Measurements from ENCODE around the gene TMEM72. TPM values are rescaled to one million over a fixed set of nuclear protein-coding genes. Genes with fewer than 3 reads are reported as not detected.

Gene TMEM72
- total RNA-seq, 1 experiment from 2014 or later = not detected

DNA sequence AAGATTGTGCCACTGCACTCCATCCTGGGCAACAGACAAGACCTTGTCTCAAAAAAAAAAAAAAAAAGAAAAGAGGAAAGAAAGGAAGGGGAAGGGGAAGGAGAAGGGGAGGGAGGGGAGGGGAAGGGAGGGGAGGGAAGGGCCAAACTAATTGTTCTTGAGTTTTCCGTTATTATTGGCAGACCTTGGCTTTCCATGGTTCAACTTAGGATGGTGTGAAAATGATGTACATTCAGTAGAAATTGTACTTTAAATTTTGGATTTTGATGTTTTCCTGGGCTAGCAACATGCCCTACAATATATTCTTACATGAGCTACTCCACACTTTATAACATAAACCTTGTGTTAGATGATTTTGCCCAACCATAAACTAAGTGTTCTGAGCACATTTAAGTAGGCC is 1.2 kb upstream of the TMEM72 start:
- no peak overlapping the region for H3K4me2 ChIP-seq
- H3K9me2 ChIP-seq (ENCODE audit: insufficient read depth) = no peaks in the 10 kb centered on the region
- intact Hi-C loops (cut with micrococcal nuclease; ENCODE audit: unreplicated experiment) = no loop called here
- peaks cover 86% of the 10 kb centered on the region for H3K27me3 ChIP-seq (ENCODE audit: insufficient read depth, low read depth)
- no peak overlapping the region for H3K27ac ChIP-seq
- POLR2A ChIA-PET (ENCODE audit: unreplicated experiment) = no interaction called here
- no peak overlapping the region for H2AFZ ChIP-seq
- CTCF ChIA-PET = no interaction called here
- no peaks in the 10 kb centered on the region for H3F3A ChIP-seq (ENCODE audit: insufficient read depth, low read depth)
- no peaks in the 10 kb centered on the region for H3K36me3 ChIP-seq (ENCODE audit: low read depth)
- no peaks in the 10 kb centered on the region for H3K9me3 ChIP-seq (ENCODE audit: insufficient read depth, low read depth)
- H3K79me2 ChIP-seq (ENCODE audit: low read depth) = no peaks in the 10 kb centered on the region
- H4K20me1 ChIP-seq (ENCODE audit: insufficient read depth) = no peaks in the 10 kb centered on the region
- no peak for TF ChIP-seq EZH2 (IDR thresholded peaks at IDR 0.05; ENCODE audit: low read depth)
- TF ChIP-seq, protein P1, sequence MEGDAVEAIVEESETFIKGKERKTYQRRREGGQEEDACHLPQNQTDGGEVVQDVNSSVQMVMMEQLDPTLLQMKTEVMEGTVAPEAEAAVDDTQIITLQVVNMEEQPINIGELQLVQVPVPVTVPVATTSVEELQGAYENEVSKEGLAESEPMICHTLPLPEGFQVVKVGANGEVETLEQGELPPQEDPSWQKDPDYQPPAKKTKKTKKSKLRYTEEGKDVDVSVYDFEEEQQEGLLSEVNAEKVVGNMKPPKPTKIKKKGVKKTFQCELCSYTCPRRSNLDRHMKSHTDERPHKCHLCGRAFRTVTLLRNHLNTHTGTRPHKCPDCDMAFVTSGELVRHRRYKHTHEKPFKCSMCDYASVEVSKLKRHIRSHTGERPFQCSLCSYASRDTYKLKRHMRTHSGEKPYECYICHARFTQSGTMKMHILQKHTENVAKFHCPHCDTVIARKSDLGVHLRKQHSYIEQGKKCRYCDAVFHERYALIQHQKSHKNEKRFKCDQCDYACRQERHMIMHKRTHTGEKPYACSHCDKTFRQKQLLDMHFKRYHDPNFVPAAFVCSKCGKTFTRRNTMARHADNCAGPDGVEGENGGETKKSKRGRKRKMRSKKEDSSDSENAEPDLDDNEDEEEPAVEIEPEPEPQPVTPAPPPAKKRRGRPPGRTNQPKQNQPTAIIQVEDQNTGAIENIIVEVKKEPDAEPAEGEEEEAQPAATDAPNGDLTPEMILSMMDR (conservative IDR thresholded peaks at IDR 0.05) = no peak
- no TSS peak for BruUV-seq (replicated peaks)
- no peak for DNase-seq
- H3K4me3 ChIP-seq = no peak overlapping the region
- no peaks in the 10 kb centered on the region for H3K4me1 ChIP-seq (replicated peaks; ENCODE audit: insufficient read depth)

DNA sequence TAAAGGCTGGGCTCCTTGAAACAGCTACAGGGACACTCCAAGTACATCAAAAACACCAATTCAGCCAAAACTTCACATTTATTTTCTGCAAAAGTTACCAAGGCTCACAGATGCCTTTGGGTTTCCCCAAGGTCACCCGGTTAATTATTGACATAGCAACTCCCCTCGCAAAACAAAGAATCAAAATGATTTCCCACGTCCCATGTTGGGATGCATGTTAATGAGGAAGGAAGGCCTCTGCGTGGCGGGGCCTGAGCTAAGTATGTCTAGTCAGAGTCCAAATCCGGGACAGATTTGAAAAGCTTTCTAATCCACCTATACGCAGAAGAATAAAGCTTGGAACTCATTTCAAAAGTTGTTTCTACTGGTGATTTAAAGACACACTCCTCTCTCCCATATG is 535 bp upstream of the TMEM72 start:
- no peak for TF ChIP-seq EZH2 (IDR thresholded peaks at IDR 0.05; ENCODE audit: low read depth)
- TF ChIP-seq, protein P1 (conservative IDR thresholded peaks at IDR 0.05) = no peak
- Histone ChIP-seq H3K27me3 (ENCODE audit: insufficient read depth, low read depth) (peaks cover 86% of the 10 kb centered on the region), H3K4me2 (no peak overlapping the region), H3K36me3 (ENCODE audit: low read depth) (no peaks in the 10 kb centered on the region), H3K27ac (no peak overlapping the region), H3K9me2 (ENCODE audit: insufficient read depth) (no peaks in the 10 kb centered on the region), H3K79me2 (ENCODE audit: low read depth) (no peaks in the 10 kb centered on the region), H2AFZ (no peak overlapping the region), H3F3A (ENCODE audit: insufficient read depth, low read depth) (no peaks in the 10 kb centered on the region), H3K4me3 (no peak overlapping the region), H4K20me1 (ENCODE audit: insufficient read depth) (no peaks in the 10 kb centered on the region), H3K4me1 (replicated peaks; ENCODE audit: insufficient read depth) (no peaks in the 10 kb centered on the region), H3K9me3 (ENCODE audit: insufficient read depth, low read depth) (no peaks in the 10 kb centered on the region)
- BruUV-seq (replicated peaks) = no TSS peak
- DNase-seq = no peak
- POLR2A ChIA-PET (ENCODE audit: unreplicated experiment) = no interaction called here
- CTCF ChIA-PET = no interaction called here
- intact Hi-C loops (cut with micrococcal nuclease; ENCODE audit: unreplicated experiment) = no loop called here

DNA sequence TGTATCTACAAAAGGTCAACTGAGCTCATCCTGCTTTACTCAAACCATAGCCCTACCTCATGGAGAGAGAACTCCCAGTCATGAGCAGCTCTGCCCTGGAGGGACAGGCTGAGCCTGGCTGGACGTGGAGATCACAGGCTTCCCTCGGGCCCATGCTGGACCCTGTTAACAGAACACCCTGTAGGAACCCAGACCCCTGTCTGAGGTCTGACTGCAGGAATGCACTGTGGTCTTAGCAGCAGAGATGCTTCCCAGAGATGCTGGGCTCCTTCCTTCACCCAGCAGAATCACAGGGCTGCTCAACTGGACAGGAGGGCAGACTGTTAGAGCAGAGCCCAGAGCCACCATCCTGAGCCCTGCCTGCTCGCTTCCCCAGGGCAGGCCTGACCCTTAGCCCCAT is 814 bp downstream of the TMEM72 start:
- BruUV-seq (replicated peaks) = no TSS peak
- CTCF ChIA-PET = no interaction called here

More for the DNA sequence above, 814 bp downstream of the TMEM72 start:
- peaks cover 85% of the 10 kb centered on the region for H3K27me3 ChIP-seq (ENCODE audit: insufficient read depth, low read depth)
- TF ChIP-seq, protein P1 (conservative IDR thresholded peaks at IDR 0.05) = no peak
- no peaks in the 10 kb centered on the region for H3K36me3 ChIP-seq (ENCODE audit: low read depth)
- no peaks in the 10 kb centered on the region for H3K79me2 ChIP-seq (ENCODE audit: low read depth)
- POLR2A ChIA-PET (ENCODE audit: unreplicated experiment) = no interaction called here
- no peak overlapping the region for H3K4me3 ChIP-seq
- intact Hi-C loops (cut with micrococcal nuclease; ENCODE audit: unreplicated experiment) = no loop called here
- no peaks in the 10 kb centered on the region for H3K9me3 ChIP-seq (ENCODE audit: insufficient read depth, low read depth)
- H3K4me1 ChIP-seq (replicated peaks; ENCODE audit: insufficient read depth) = no peaks in the 10 kb centered on the region
- no peaks in the 10 kb centered on the region for H3K9me2 ChIP-seq (ENCODE audit: insufficient read depth)
- H3K4me2 ChIP-seq = no peak overlapping the region
- no peak for DNase-seq
- H2AFZ ChIP-seq = no peak overlapping the region
- H3K27ac ChIP-seq = no peak overlapping the region
- H4K20me1 ChIP-seq (ENCODE audit: insufficient read depth) = no peaks in the 10 kb centered on the region
- H3F3A ChIP-seq (ENCODE audit: insufficient read depth, low read depth) = no peaks in the 10 kb centered on the region
